GM19043 (cell line): ENCODE results near the gene TNP1.

Source experiments
- ATAC-seq: cut with Tn5 transposase; IDR thresholded peaks from one replicate; pipeline ENCODE4 v1.9.1; 2021; ENCODE audit warnings: low read depth; ENCODE audit not compliant: unreplicated experiment

The TNP1 gene, protein sequence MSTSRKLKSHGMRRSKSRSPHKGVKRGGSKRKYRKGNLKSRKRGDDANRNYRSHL

DNA sequence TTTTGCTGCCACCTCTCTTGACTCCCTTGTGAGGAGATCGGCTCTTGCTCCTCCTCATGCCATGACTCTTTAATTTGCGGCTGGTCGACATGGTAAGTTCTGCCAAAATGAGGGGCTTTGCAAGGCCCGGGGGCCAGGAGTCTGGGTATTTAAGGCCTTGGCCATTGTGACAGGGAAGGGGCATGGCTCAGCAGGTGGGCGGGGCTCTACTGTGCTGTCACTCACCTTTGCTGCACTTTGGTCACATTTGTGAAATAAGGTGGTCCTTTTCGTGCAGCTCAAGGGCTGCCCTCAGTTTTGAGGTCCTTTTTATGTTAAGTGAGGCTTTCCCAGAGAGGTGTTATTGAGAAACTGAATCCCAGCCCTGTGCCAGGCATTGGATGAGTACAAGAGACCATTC, at the start of gene TNP1:
Gene TNP1 (minus strand): TSS at position 121 of the 400 bp plus-strand sequence. CDS start 30 bp downstream, at position 91.
- ATAC-seq = no peak

DNA sequence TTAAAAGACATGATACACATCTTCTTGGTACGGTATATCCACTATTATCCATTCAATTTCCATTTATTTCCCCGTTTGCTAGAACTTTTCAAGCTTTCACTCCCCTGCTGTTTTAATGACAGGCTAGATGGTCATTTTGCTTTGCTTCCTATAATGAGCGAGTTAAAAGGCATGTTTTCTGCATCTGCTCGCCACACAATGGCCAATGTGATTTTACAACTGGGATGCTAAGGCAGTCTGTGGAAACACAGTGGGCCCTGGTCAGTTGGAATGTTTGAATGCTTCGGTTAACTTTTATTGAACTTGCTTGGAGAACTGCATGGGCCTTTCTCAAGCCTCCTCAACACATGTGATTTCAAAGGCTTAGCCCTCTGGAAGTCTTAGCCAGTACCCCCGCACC, 48.4 kb upstream of the TNP1 start:
- ATAC-seq = no peak

DNA sequence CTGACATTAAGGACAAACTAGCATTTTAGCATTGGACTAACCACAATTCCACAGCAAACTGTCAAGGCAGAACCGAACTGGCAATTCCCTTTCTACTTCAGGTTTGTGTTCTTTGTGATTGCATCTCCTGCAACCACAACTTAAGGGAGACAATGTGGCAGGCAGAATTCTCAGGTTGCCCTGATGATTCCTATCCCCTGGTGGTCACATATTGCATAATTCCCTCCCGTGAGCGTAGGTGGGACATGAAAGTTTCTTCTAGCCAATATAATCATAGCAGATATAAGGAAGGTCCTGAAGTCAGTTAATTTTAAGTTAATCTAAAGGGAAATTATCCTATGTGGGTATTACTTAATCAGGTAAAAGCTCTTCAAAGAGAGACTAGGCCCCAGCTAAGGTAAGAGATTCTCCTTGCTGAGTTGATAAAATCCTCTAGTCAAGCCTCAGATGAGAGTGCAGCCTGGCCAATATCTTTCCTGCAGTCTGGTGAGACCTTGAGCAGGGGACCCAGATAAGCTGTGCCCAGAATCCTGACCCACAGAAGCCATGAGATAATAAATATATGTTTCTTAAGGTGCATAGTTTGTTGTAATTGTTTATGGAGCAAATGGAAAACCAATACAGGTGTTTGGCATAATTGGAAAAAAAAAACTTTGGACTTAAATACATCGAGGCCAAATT, 45.9 kb upstream of the TNP1 start:
- no peak for ATAC-seq

DNA sequence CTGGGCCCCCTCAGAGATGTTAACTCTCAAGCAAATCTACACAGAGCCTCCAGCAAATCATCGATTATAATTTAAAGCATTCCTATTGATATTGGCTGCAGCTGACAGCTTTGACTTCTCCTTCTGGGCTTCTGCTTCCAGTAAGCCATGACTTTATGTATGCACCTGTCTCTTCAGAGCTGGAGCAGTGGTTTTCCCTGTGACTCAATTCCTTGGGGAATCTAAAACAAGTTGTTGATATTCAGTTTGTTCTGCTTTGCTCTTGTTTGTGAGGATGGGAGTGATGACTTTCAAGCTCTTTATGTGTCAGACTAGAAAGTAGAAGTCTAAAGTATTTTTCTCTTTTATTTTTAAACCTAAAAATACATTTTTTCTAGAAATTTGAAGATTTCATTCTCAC, 45.1 kb upstream of the TNP1 start:
- no peak for ATAC-seq

- ATAC-seq = no peak
These were observed 44.7 kb upstream of the TNP1 start for GRCh38 chr2:216904554-216904953.

DNA sequence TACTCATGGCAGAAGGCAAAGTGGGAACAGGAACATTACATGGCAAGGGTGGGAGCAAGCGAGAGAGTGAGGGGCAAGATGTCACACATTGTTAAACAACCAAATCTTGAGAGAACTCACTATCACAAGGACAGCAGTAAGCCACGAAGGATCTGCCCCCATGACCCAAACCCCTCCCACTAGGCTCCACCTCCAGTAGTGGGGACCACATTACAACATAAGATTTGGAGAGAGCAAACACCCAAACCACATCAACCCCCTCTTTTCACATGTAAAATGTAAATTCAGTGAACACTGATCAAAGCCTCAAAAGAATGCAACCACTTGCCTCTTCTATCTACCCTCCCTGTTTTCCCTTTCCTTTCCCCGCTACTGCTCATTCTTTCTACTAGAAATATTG, 43.6 kb upstream of the TNP1 start:
- no peak for ATAC-seq

GRCh38 chr2:216901273-216901672, 41.4 kb upstream of the TNP1 start:
- no peak for ATAC-seq

GRCh38 chr2:216900406-216900805, 40.5 kb upstream of the TNP1 start:
- ATAC-seq = no peak

- no peak for ATAC-seq
These were observed 37.8 kb upstream of the TNP1 start for GRCh38 chr2:216897561-216898203.

DNA sequence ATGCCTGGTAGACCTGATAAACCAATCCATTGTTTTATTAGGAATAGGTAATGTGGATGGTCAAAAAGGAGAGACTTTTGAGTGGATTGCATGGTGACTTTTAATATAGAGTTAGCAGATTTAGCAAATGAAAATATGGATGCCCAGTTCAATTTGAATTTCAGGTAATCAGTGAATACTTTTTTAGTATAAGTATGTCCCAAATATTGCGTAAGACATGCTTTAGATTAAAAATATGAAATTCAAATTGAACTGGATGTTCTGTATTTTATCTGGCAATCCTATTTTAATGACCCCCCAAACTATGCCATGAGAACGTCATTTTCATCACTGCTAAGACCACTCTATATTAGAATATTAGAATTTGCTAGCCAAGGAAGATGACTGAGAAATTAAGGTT, 30.3 kb upstream of the TNP1 start:
- ATAC-seq = no peak

DNA sequence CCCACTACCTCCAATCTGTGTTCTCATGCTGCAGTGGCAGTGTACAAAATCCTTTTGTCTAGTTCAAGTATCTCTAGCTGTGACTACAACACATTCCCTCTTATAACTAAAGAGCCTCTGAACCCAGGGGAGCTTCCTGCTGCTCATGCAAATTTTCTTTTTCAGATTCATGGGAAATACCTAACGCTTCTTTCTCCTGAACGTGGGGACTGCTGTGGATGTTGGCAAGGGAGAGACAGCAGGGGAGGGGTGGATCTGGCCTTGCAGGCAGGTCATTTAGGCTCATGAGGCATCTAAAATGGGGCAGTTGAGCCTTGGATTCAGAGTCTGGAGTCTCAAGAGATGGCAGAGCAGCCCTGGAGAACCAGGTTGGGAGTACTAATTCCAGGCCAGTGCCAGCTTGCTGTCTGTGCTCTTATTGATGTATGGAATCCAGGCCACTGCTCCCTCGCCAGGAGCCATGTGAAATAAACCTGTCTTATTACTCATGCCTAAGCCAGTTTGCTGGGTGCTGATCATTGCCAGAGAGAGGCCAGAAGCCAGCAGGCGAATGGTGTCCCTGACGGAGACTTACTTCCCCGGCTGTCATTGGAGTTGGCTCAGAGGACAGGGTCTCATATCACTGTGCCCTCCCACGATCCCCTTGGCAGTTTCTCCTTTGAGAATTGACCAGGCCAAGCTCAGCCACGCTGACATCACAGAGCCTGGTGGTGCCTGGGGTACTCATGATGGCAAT, 29.2 kb upstream of the TNP1 start:
- ATAC-seq = no peak

DNA sequence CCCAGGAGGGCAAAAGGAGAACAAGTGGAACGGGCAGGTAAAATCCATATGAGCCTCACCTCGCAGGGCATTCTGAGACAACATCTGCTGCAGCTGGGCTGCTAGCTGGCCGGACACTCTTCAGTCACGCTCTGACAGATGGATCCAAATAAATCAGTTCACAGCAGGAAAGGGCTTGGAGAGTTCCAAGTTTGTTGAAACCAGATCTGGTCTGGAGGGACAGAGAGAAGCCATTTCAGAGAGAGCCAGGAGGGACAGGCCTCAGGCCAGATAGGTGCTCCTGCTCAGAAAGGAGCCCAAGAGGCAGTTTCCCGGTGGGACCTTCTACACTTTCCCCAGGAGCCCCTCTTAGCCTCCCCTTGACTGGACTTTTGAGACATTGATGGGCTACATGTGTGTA, 28.2 kb upstream of the TNP1 start:
- no peak for ATAC-seq

GRCh38 chr2:216887138-216887537, 27.3 kb upstream of the TNP1 start:
- no peak for ATAC-seq

- ATAC-seq = no peak
These were observed 25.3 kb upstream of the TNP1 start for GRCh38 chr2:216885117-216885553.

- ATAC-seq = no peak
These were observed 24.5 kb upstream of the TNP1 start for GRCh38 chr2:216884347-216884746.

- ATAC-seq = no peak
These were observed 23.0 kb upstream of the TNP1 start for GRCh38 chr2:216882876-216883275.

- no peak for ATAC-seq
These were observed 21.5 kb upstream of the TNP1 start for GRCh38 chr2:216881411-216881810.

DNA sequence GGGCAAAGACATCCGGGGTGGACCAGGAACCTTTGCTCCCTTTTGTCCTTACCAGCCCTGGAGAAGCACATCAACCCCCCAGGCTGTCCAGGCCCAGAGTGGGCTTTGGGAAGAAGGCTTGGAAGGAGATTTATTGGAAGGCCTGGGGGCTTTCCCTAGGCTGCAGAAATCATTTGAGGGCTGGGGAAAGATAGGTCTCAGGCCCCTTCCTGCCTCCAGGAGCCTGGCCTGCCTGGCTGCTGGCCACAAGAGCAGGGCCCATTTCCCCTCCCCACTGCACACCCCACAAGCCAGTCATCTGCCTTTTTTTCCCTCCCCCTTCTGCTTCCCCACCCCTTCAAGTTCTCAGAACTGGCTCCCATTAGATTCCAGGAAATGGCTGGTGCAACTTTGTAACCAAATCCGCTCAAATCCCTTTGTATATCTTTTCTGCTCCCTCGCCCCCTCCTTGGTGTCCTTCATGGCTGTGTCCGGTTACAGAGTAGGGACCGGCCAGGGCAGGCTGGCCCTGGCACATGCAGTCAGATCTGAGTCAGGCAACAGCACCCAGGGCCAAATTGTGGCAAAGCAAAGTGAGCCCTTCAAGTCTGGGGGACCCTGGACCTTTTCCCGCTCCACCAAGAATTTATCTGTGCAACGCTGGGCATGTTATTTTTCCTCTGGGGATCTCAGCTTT, 20.8 kb upstream of the TNP1 start:
- no peak for ATAC-seq

DNA sequence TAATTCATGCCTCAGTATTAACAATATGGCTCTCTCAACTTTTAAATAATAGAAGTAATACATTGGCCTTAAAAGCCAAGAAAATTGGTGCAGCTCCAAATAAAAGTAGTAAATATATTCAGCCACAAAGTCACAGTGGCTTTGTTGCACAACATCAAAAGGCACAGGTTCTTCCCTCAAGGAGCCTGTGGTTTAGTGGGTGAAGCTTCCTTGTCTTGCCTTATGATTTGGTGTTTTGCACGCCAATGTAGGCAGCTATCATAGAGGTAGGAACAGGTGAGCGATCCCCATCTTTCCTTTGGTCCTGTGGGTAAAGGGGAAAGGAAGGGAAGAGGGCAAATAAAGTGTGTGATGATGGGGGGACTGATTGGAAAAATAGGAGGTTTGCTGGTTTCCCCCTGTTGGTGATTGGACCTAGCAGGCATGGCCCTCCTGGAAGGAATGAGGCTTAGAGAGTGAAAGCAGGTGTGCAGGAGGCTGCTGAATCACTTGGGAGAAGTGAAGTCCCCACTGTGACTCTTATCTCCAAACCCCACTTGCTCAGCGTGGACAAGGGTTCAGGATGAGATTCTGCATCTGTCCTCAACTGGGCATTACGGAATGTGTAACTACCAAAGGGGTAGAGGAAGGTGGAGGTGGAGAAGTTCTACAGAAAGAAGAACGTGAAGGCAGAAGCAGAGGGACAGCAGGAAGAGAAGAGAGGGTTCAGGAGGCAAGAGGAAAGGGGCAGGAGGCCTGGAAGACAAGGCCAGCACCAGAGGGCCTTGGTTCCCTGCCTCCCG, 20.1 kb upstream of the TNP1 start:
- no peak for ATAC-seq

DNA sequence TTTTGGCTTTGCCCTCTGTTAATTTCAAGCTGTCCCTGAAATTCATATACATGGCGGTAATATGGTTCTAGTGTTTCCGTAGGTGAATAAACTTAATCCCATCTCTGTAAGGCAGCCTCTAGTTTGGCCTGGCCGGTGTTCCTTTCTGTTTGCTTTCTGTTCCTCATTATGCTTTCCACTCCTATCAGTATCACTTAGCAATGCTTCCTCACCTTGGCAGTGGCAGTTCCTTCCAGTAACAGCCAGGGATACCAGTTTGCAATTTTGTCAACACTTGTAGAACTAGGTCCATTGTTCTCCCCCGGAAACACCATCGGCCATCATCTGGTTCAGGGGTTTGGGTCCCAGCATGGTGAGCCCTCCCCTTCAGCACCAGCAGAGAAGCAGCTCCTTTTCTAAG, 18.2 kb upstream of the TNP1 start:
- ATAC-seq = no peak
